Activated CD4-positive, alpha-beta T cell treated with anti-CD3 and anti-CD28 coated beads, Interleukin-2, amount 50 U/mL, for 48 hours (primary cell): ENCODE results near the gene XPC.
"Not testable (repeated sequence)": the region's sequence is repeated elsewhere in the genome, so short reads cannot be mapped to it uniquely, and the experiment has no call there.

Experiments used
- DNase-seq, 2 experiments: peaks; one replicate each; pipeline ENCODE4 v3.0.0-alpha.2; 2020

The XPC gene

DNA sequence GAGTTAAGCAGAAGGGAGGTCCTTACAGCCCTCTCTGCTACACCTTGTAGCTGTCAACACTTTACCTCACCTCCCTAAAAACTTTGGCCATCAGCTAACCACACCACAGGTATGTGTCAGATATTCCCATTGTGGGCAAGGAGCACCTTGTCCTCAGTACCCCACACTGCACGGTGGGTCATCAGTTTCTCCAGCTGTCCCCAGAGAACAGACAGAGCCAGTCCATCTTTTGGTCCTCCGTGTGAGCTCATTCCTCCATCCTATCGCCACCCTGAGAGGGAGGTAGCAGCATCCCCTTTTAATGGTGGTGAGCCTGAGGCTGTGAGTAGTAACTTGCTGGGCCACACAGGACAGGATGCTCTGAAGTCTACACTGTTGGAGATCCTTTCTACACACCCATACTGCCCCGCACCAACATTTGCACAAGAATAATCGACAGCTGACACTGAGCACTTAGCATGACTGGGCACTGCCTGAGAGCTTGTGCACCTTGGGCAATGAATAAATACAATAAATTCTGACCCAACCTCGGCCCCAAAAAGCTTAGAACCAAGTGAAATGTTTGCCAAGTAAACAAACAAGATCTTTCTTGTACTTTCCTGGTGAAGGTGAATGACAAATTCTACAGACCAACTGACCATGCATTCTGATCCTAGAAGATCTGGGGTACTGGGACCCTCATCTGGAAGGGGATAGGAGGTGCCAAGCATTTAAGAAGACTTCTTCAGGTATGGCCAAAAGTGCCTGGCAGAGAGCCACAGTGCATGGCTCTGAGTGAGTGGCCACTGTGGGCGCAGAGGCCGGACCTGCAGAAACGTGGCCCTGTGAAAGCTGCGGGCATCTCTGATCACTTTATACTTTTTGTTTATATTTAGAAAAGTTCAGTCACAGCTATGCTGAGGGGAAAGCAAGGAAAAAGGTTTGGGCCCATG, 60.7 kb downstream of the XPC start:
- DNase-seq: no peak

DNA sequence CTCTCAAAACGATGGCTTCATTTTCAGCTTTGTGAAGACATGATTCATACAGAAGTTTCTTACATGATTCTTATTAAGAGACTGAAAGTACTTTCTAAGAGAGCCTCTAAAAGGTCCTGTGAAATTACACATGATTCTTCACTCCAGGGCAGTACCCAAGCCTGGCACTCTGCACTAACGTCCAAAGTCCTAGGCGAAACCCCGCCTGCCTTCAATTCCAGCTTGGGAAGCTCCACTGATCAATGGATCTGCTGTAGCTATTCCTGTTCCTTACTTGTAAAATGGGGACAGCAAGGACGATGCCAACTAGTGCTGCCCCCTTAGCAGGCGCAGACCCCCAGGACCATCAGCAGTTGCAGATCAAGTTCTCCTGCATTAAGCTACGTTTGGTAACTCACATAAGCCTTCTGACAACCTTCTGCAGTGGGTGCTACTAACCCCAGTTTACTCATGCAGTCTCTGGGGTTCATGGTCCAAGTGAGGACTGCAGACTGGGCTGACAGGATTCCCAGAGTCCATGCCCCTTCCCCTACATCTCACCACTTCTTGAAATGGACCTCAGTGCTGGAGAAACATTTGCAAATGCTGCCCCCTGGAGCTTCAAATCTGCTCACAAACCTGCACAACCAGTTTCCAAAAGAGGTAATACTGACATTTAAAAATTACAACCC, 64.3 kb downstream of the XPC start:
- DNase-seq: no peak

DNA sequence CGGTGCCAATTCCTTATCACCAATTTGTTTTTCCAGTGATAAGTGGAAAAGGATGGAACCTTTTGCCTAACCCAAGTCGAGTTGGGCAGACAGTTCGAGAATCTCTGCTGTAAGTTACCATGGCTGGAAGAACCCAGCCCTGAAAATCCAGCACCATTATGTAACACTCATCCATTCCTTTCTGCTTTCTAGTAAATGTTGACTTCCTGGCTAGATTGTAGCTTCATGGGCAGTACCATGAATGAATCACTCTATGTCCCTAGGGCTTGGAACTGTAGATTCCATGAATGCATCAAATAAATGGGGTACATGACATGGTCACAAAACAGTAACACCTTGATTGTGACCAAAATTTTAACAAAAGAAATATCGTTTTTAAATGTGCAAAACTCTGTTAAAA, 67.7 kb downstream of the XPC start:
- no peak for DNase-seq

DNA sequence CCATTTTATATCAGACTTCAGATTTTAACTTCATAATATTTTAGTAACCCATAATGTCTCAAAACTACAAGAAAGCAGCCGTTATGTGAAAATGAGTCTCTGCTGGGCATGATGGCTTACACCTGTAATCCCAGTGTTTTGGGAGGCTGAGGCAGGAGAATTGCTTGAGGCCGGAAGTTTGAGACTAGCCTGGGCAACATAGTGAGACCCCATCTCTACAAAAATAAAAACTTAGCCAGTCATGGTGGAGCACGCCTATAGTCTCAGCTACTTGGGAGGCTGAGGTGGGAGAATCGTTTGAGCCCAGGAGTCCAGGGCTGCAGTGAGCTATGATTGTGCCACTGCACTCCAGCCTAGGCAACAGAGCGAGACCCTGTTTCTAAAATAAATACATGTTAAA, 68.6 kb downstream of the XPC start:
- not testable (repeated sequence) for DNase-seq

DNA sequence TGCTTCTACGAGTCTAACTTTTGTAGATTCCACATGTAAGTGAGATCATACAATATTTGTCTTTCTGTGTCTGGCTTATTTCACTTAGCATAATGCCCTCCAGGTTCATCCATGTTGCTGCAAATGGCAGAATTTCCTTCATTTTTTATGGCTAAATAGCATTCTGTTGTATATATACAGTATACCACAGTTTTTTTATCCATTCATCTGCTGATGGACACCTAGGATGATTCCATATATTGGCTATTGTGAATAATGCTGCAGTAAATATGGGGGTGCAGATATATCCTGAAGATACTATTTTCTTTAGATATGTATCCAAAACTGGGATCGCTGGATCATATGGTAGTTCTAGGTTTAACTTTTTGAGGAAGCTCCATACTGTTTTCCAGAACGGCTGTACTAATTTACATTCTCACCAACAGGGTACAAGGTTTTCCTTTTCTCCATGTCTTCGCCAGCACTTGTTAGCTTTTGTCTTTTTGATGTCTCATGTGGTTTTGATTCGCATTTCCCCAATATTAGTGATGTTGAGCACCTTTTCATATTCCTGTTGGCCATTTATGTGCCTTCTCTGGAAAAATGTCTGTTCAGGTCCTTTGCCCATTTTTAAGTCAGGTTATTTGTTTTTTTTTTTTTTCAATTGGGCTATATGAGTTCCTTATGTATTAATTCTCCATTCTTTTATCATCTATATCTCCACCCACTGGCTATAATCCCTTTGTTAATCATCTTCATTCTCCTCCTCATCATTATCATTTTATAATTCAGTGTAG, 80.6 kb downstream of the XPC start:
- DNase-seq: no peak

DNA sequence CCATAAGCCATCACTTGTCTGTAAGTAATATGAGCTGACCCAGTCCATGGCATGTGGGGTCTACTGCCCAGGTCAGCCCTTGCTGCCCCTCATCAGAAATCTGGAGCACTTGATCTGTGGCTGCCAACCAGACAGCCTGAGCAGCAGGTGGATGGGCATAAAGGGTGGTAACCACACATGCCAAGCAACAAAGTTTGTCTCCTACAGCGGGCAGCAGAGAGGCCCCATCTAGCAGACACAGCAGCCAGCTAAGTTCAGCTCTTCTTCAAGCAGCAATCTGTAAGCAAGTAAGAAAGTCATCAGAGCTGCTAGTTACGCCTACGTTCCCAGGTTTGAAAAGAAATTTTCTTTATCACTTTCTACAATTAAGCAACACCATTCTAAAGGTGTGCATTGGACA, 81.7 kb downstream of the XPC start:
- DNase-seq: no peak
